Neuronal stem cell (in vitro differentiated cells): ENCODE results near the gene EARS2.

Experiments
- DNase-seq: peaks from one replicate; pipeline ENCODE4 v3.0.0-alpha.2; 2013; ENCODE audit warnings: low spot score
- H2AFZ ChIP-seq: one replicate; pipeline ENCODE4 v1.6.1; 2013; ENCODE audit warnings: mild to moderate bottlenecking, low read length, inconsistent platforms
- H2AK5ac ChIP-seq: 2 replicates; pipeline ENCODE4 v1.6.1; 2013; ENCODE audit warnings: low read depth, mild to moderate bottlenecking, inconsistent platforms, low read length, moderate library complexity, mixed read lengths
- H2BK120ac ChIP-seq: 2 replicates; pipeline ENCODE4 v1.6.1; 2013; ENCODE audit warnings: low read depth, mild to moderate bottlenecking, inconsistent platforms, low read length, moderate library complexity, mixed read lengths
- H2BK12ac ChIP-seq: one replicate; pipeline ENCODE4 v1.6.1; 2013; ENCODE audit warnings: low read length, inconsistent platforms
- H2BK15ac ChIP-seq: 2 replicates; pipeline ENCODE4 v1.6.1; 2013; ENCODE audit warnings: mild to moderate bottlenecking, low read length, inconsistent platforms, mixed read lengths
- H2BK5ac ChIP-seq: one replicate; pipeline ENCODE4 v1.6.1; 2013; ENCODE audit warnings: inconsistent platforms, mild to moderate bottlenecking, low read length, moderate library complexity
- H3K14ac ChIP-seq: one replicate; pipeline ENCODE4 v1.6.1; 2013; ENCODE audit warnings: low read length, inconsistent platforms
- H3K18ac ChIP-seq: 2 replicates; pipeline ENCODE4 v1.6.1; 2013; ENCODE audit warnings: low read length, inconsistent platforms
- H3K23ac ChIP-seq: 2 replicates; pipeline ENCODE4 v1.6.1; 2013; ENCODE audit warnings: low read depth, mild to moderate bottlenecking, mixed read lengths, low read length, inconsistent platforms; ENCODE audit not compliant: poor library complexity
- H3K27ac ChIP-seq: replicated peaks from 3 replicates; pipeline ENCODE4 v1.5.1; 2013; ENCODE audit warnings: low read length, inconsistent platforms
- H3K27me3 ChIP-seq, 3 experiments: 2 replicates each; pipeline ENCODE4 v1.6.1; 2013; ENCODE audit warnings: low read length in 3 of 3, mild to moderate bottlenecking in 2 of 3, inconsistent platforms in 1 of 3, low read depth in 1 of 3, mixed read lengths in 1 of 3, moderate library complexity in 1 of 3; ENCODE audit not compliant: control insufficient read depth in 3 of 3, insufficient read depth in 3 of 3
- H3K36me3 ChIP-seq, 2 donors: replicated peaks in 1 of 2; 2 replicates each; pipeline ENCODE4 v1.6.1; 2013; ENCODE audit warnings: low read length in 2 of 2; ENCODE audit not compliant: control insufficient read depth in 2 of 2, insufficient read depth in 2 of 2
- H3K4ac ChIP-seq: 2 replicates; pipeline ENCODE4 v1.6.1; 2013; ENCODE audit warnings: inconsistent platforms, mild to moderate bottlenecking, low read length, moderate library complexity
- H3K4me1 ChIP-seq, 2 donors: 1 replicate in 1 of 2; 2 replicates in 1 of 2; pipeline ENCODE4 v1.6.1; 2013; ENCODE audit warnings: low read length in 2 of 2, low read depth in 1 of 2; ENCODE audit not compliant: control insufficient read depth in 2 of 2, insufficient read depth in 1 of 2
- H3K4me2 ChIP-seq: one replicate; pipeline ENCODE4 v1.6.1; 2013; ENCODE audit warnings: mild to moderate bottlenecking, low read length, inconsistent platforms; ENCODE audit not compliant: insufficient read depth, poor library complexity, severe bottlenecking
- H3K4me3 ChIP-seq, 2 donors: 2 replicates each; pipeline ENCODE4 v1.5.1; 2013; ENCODE audit warnings: low read length in 2 of 2, mild to moderate bottlenecking in 2 of 2, inconsistent platforms in 1 of 2, moderate library complexity in 1 of 2
- H3K79me1 ChIP-seq: one replicate; pipeline ENCODE4 v1.6.1; 2013; ENCODE audit warnings: low read depth, mild to moderate bottlenecking, inconsistent platforms, low read length, moderate library complexity
- H3K9ac ChIP-seq: one replicate; pipeline ENCODE4 v1.6.1; 2013; ENCODE audit warnings: mild to moderate bottlenecking, low read depth, low read length, inconsistent platforms; ENCODE audit not compliant: poor library complexity
- H3K9me3 ChIP-seq, 2 donors: replicated peaks in 1 of 2; 2 replicates each; pipeline versions ENCODE3 to v1.6.1; 2013; ENCODE audit warnings: low read length in 2 of 2, mild to moderate bottlenecking in 2 of 2, inconsistent platforms in 1 of 2, low read depth in 1 of 2, mixed read lengths in 1 of 2, moderate library complexity in 1 of 2; ENCODE audit not compliant: control insufficient read depth in 2 of 2, insufficient read depth in 1 of 2
- H4K8ac ChIP-seq: one replicate; pipeline ENCODE4 v1.6.1; 2013; ENCODE audit warnings: low read depth, mild to moderate bottlenecking, inconsistent platforms, low read length, moderate library complexity
- H4K91ac ChIP-seq: one replicate; pipeline ENCODE4 v1.6.1; 2013; ENCODE audit warnings: low read length, low read depth, mild to moderate bottlenecking, inconsistent platforms; ENCODE audit not compliant: poor library complexity
- WGBS, 2 donors: extraction: QIAGEN DNeasy Blood & Tissue Kit; methylation state at CpG; one replicate each; pipeline ENCODE4 v1.1.7; 2013; ENCODE audit warnings: missing lambda C conversion rate in 2 of 2, mixed read lengths in 1 of 2; ENCODE audit not compliant: insufficient read length in 2 of 2, insufficient replicate concordance in 1 of 2; ENCODE audit errors: extremely low coverage in 2 of 2; 5-methylcytosine and 5-hydroxymethylcytosine counted together

Gene EARS2

GRCh38 chr16:23499801-23500200 lies 57.3 kb downstream of the EARS2 start:
- WGBS, 2 donors = no CpG with 5 or more reads among the region's 7 CpGs
- DNase-seq = no peak

GRCh38 chr16:23498863-23499262 lies 58.3 kb downstream of the EARS2 start:
- H2BK120ac ChIP-seq = no peak overlapping the region
- no peak for DNase-seq
- no peak overlapping the region for H2BK12ac ChIP-seq
- no peak overlapping the region for H3K27ac ChIP-seq
- no peak overlapping the region for H3K18ac ChIP-seq
- H4K91ac ChIP-seq = no peak overlapping the region
- peaks cover 21 to 73% of the 10 kb centered on the region in 2 donors for H3K36me3 ChIP-seq
- no peak overlapping the region for H3K14ac ChIP-seq
- no peak overlapping the region for H3K23ac ChIP-seq
- H3K4me1 ChIP-seq = peaks cover 2 to 5% of the 10 kb centered on the region in 2 donors
- no peak overlapping the region for H3K9ac ChIP-seq
- H3K79me1 ChIP-seq = peaks cover 6% of the 10 kb centered on the region
- no peak overlapping the region for H2BK5ac ChIP-seq
- H3K4ac ChIP-seq = no peak overlapping the region
- no peak overlapping the region for H2BK15ac ChIP-seq
- no peaks in the 10 kb centered on the region for H3K27me3 ChIP-seq
- H2AFZ ChIP-seq = no peak overlapping the region
- no peak overlapping the region for H4K8ac ChIP-seq
- WGBS, 2 donors = no CpG with 5 or more reads among the region's 11 CpGs
- H3K4me3 ChIP-seq = no peak overlapping the region
- no peak overlapping the region for H2AK5ac ChIP-seq
- H3K9me3 ChIP-seq = no peaks in the 10 kb centered on the region
- no peak overlapping the region for H3K4me2 ChIP-seq

More at GRCh38 chr16:23499801-23500200, 57.3 kb downstream of the EARS2 start:
- no peak overlapping the region for H2AK5ac ChIP-seq
- H3K4me1 ChIP-seq = peaks cover 10% of the 10 kb centered on the region in 2 donors
- no peak overlapping the region for H2AFZ ChIP-seq
- H4K8ac ChIP-seq = no peak overlapping the region
- H3K18ac ChIP-seq = no peak overlapping the region
- no peak overlapping the region for H3K4ac ChIP-seq
- no peak overlapping the region for H3K27ac ChIP-seq
- H3K14ac ChIP-seq = no peak overlapping the region
- no peak overlapping the region for H2BK5ac ChIP-seq
- H4K91ac ChIP-seq = no peak overlapping the region
- H2BK15ac ChIP-seq = no peak overlapping the region
- H3K23ac ChIP-seq = no peak overlapping the region
- H3K36me3 ChIP-seq = peaks cover 13 to 65% of the 10 kb centered on the region in 2 donors
- peaks cover 6% of the 10 kb centered on the region for H3K79me1 ChIP-seq
- H3K4me3 ChIP-seq = no peak overlapping the region
- H2BK120ac ChIP-seq = no peak overlapping the region
- no peak overlapping the region for H3K9ac ChIP-seq
- no peak overlapping the region for H3K4me2 ChIP-seq
- no peaks in the 10 kb centered on the region for H3K27me3 ChIP-seq
- no peak overlapping the region for H2BK12ac ChIP-seq
- H3K9me3 ChIP-seq = no peaks in the 10 kb centered on the region

DNA sequence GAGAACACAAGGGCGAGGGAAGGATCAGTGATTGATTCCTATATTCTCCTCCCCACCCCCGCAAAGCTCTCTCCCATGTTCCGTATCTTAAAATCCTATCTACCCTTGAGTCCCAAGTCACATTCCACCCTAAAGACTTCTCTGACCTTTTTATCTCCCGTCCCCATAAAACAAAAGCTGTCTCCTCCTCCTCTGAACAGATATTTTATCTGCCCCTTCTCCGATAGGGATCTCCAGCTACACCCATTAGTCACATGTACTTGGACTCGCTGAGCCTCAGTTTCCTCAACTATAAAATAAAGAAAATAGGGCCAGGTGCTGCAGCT lies 59.6 kb downstream of the EARS2 start:
- Histone ChIP-seq H3K9me3 (no peaks in the 10 kb centered on the region), H2AK5ac (no peak overlapping the region), H4K91ac (no peak overlapping the region), H3K14ac (no peak overlapping the region), H3K9ac (no peak overlapping the region), H3K4me3 (no peak overlapping the region), H3K4ac (no peak overlapping the region), H2BK5ac (no peak overlapping the region), H2BK120ac (no peak overlapping the region), H3K27ac (no peak overlapping the region), H3K4me2 (no peak overlapping the region), H3K79me1 (peaks cover 6% of the 10 kb centered on the region), H3K36me3 (peaks cover 34 to 79% of the 10 kb centered on the region in 2 donors), H2AFZ (no peak overlapping the region), H4K8ac (no peak overlapping the region), H3K27me3 (no peaks in the 10 kb centered on the region), H3K4me1 (peaks cover 0 to 4% of the 10 kb centered on the region in 2 donors), H2BK12ac (no peak overlapping the region), H3K18ac (no peak overlapping the region), H2BK15ac (no peak overlapping the region), H3K23ac (no peak overlapping the region)
- no CpG with 5 or more reads among the region's 6 CpGs for WGBS, 2 donors
- DNase-seq = no peak

GRCh38 chr16:23496821-23497542 lies 60.2 kb downstream of the EARS2 start:
- no peak overlapping the region for H3K4me3 ChIP-seq
- no peak overlapping the region for H3K14ac ChIP-seq
- WGBS, 2 donors = no CpG with 5 or more reads among the region's 12 CpGs
- no peak overlapping the region for H3K23ac ChIP-seq
- no peak overlapping the region for H4K91ac ChIP-seq
- no peak overlapping the region for H3K9ac ChIP-seq
- H2AFZ ChIP-seq = no peak overlapping the region
- H3K4ac ChIP-seq = no peak overlapping the region
- no peak overlapping the region for H3K18ac ChIP-seq
- no peak overlapping the region for H2BK120ac ChIP-seq
- H3K4me1 ChIP-seq = no peaks in the 10 kb centered on the region
- no peak overlapping the region for H3K27ac ChIP-seq
- no peak overlapping the region for H3K4me2 ChIP-seq
- H3K27me3 ChIP-seq = no peaks in the 10 kb centered on the region
- peaks cover 4% of the 10 kb centered on the region for H3K79me1 ChIP-seq
- no peak overlapping the region for H2BK15ac ChIP-seq
- no peak overlapping the region for H2BK12ac ChIP-seq
- H4K8ac ChIP-seq = no peak overlapping the region
- peaks cover 33 to 79% of the 10 kb centered on the region in 2 donors for H3K36me3 ChIP-seq
- no peak overlapping the region for H2AK5ac ChIP-seq
- H3K9me3 ChIP-seq = no peaks in the 10 kb centered on the region
- DNase-seq = no peak
- no peak overlapping the region for H2BK5ac ChIP-seq
